Activated CD4-positive, alpha-beta T cell treated with anti-CD3 and anti-CD28 coated beads for 1 hour (primary cell): ENCODE measurements around the gene PPP3CB.

Experiments
- DNase-seq: peaks from one replicate; pipeline ENCODE4 v3.0.0-alpha.2; 2020

The PPP3CB gene

GRCh38 chr10:73478636-73479035, 17.2 kb downstream of the PPP3CB start:
- DNase-seq = no peak

DNA sequence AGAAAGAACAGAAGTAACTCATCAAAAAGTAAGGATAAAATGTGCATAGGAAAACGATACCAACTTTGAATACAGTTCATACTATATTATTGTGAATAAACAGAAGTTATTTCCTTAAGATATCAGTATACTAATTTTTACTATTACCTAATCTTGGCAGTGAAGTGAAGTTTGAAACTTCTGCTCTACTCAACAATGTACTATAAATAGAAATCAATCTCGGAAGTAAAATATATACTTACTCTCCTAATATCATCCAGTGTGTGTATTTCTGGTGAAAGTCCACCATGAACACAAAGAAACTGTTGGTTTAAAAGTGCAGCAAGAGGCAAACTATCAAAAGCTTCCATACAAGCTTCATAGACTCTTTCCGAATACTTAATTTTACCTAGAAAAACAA, 24.6 kb downstream of the PPP3CB start:
- DNase-seq = no peak

GRCh38 chr10:73469579-73469978, 26.2 kb downstream of the PPP3CB start:
- DNase-seq = no peak

DNA sequence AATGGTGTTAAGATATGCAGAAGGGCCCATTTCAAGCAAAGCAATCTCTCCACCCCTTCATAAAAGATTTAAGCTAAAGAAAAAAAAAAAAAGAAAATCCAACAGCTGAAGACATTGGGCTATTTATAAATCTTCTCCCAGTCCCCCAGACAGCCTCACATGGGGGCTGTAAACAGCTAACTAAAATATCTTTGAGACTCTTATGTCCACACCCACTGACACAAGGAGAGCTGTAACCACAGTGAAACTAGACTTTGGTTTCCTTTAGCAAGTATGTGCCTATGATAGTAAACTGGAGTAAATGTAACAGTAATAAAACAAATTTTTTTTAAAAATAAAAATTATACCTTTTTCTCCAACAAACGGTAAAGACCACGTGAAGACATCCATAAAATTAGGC, 28.6 kb downstream of the PPP3CB start:
- no peak for DNase-seq

DNA sequence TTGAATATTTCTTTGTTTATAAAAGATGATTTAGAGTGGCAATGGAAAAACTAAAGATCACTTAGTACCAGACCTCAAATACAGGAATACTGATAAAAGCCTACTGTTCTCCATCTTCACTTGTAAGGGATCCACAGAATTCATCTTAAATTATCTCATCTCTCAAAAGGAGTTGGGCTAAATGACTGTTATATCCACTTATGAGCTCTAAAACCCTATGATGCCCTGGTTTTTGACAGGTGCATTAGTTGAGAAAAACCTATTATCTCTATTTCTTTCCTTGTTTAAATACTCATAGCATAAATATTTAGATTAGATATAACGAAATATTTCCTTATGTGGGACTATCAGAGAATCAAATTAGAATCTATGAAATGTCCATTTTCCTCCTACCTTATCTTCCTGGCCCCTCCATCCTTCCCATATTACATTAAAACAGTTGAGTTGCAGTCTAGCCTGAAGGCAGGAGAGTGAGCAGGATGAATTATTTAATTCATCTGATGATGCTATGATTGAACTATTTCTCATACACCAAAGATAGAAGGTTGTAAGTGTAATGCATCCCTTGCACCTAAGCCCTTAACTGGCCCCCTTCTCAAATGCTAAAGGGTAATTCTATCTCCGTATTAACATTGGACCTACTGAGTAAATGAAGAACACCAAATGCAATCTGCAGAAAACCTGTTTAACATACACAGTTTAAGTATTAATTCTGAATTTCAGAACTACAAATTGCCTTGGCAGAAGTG, 29.7 kb downstream of the PPP3CB start:
- no peak for DNase-seq

DNA sequence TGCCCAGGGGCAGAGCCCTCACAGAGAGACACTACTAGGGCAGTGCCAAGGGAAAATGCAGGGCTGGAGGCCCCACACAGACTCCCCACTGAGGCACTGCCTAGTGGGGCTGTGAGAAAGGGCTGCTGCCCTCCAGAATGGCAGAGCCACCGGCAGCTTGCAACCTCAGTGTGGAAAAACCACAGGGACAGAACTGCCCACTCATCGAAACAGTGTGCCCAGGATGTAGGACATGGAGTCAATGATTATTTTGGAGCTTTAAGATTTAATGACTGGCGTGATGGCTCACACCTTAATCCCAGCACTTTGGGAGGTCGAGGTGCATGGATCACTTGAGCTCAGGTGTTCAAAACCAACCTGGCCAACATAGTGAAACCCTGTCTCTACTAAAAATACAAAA, 34.9 kb downstream of the PPP3CB start:
- DNase-seq = no peak

GRCh38 chr10:73459683-73460314, 36.0 kb downstream of the PPP3CB start:
- no peak for DNase-seq

GRCh38 chr10:73456187-73456890, 39.5 kb downstream of the PPP3CB start:
- DNase-seq = no peak

- DNase-seq = no peak
Measured at GRCh38 chr10:73449113-73449512, 46.7 kb downstream of the PPP3CB start.

- DNase-seq = no peak
Measured at GRCh38 chr10:73448384-73448783, 47.4 kb downstream of the PPP3CB start.

DNA sequence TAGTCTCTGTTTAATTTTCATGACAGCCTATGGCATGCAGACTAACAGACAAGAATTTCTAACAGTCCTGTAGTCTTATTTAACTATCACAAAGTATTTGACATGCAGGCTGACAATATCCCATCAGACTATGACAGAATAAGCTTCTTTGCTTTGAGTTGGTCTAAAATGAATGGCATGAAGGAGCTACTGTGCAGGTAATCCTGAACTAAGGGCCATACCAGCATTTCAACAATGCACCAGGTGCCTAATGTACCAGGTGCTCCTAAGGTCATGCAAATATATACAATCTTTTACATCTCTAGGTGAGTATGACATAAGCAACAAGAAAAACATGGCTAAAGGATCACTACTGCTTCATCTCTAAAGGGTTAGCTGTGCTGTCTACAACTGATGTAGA, 48.9 kb downstream of the PPP3CB start:
- no peak for DNase-seq

DNA sequence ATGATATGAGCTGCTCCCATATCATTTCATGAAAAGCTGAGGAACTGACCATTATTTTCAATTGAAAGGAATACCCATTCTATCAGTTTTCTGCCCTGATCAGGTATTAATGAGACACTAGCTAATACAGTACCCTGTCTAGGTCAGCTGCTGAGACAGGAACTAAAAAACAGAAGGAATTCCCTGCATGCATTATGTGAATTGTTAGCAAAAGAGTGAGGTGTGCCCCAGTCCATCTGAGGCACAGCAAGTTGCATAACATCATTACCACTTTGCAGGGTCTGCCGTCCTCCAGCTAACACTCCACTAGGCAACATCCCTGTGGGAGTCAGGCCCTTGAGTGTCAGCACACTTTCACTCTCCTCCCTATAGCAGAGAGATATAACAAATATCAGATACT, 51.4 kb downstream of the PPP3CB start:
- DNase-seq = no peak

GRCh38 chr10:73439605-73440312, 56.1 kb downstream of the PPP3CB start:
- DNase-seq = no peak

- DNase-seq = no peak
Measured at GRCh38 chr10:73439055-73439454, 56.8 kb downstream of the PPP3CB start.

DNA sequence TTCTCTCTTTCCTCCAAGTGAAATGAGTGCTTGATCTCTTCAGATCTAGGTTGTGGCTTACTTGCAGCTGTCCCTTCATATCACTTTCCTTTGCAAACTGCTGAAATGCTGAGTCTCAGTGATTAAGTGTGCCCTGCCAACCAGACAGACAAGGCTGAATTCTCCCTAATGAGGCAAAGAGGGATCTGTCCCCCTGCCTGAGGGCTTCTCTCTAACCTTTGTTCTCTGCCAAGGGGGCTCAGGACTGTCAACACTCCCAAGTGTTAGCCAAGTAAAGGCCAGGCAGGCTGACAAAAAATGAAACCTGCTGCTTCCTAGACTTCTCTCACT, 62.3 kb downstream of the PPP3CB start, which contains the start of gene MSS51:
Gene MSS51 (minus strand): TSS at position 24 of the 330 bp plus-strand sequence. CDS start 5,277 bp downstream, outside the sequence.
- no peak for DNase-seq

DNA sequence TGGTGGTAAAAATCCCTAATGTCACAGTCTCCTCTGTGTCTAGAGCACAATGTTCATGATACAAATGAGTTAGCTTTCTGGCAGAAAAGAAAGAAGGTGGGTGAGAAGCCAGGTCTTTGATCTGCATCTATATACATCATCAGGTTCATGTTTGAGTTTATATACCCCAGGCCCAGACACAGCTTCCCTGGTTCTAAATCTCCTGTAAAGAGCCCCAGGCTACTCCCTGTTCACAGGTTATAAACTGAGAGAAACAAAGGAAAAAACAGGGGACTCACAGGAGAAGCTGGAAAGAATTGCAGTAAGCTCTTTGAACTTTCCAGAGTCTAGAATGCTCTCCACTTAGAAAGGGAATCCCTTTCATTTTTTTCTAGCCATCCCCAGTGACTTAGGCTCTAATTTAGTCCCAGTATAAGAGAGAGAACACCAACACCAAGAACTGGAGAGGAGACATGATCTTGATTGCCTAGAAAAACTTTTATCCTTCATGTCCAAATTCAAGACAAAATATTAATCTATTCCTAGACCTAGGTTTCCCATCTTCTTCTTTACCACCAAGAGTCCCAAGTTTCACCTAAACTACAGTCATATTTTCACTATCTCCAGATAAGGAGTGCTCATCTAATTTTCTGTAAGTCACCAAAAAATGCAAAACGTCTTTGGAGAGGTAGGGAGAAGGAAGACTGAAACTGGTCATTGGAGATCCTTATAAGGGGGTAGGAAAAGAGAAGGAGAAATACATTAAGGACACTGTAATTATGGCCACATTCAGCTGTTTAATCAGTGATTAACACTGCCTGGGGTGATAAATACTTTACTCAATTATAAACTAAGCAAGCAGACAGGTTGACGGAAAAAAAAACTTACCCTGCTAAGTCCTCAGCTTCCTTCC, 62.9 kb downstream of the PPP3CB start:
- no peak for DNase-seq

DNA sequence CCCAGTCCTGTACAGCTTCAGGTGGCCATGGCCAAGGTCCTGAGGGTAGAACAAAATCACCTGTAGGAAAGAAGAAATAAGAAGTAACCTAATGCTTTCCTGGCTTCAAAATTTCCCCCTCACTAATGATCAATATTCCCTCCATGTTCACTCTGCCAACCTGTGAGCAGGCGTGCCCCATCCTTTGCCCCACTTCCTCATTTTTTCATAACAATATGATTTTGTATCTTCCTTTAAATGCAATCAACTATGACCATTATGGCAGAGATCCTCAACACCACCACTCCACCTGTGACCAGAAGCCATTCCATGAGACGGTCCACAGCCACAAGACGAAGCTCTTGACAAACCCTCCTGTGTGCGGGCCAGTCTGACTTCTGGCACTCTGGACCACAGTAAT, 69.5 kb downstream of the PPP3CB start:
- DNase-seq = no peak

GRCh38 chr10:73424478-73424877, 71.3 kb downstream of the PPP3CB start:
- no peak for DNase-seq

DNA sequence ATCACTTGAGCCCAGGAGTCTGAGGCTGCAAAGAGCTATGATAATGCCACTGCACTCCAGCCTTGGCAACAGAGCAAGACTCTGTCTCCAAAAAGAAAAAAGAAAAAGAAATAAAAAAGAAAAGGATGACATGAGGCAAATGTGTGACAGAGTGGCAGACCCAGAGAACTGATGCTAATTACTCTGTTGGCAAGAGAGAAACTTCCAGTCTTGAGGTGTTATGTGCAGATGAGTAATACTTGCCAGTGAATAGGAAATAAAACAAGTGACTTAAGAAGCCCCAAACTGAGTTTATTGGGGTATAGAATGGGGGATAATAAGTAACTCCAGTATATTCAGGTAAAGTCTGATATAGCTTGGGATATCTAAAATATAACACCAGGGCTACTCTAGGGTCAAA, 72.5 kb downstream of the PPP3CB start:
- DNase-seq = no peak

GRCh38 chr10:73416571-73416970, 79.3 kb downstream of the PPP3CB start:
- DNase-seq = no peak

DNA sequence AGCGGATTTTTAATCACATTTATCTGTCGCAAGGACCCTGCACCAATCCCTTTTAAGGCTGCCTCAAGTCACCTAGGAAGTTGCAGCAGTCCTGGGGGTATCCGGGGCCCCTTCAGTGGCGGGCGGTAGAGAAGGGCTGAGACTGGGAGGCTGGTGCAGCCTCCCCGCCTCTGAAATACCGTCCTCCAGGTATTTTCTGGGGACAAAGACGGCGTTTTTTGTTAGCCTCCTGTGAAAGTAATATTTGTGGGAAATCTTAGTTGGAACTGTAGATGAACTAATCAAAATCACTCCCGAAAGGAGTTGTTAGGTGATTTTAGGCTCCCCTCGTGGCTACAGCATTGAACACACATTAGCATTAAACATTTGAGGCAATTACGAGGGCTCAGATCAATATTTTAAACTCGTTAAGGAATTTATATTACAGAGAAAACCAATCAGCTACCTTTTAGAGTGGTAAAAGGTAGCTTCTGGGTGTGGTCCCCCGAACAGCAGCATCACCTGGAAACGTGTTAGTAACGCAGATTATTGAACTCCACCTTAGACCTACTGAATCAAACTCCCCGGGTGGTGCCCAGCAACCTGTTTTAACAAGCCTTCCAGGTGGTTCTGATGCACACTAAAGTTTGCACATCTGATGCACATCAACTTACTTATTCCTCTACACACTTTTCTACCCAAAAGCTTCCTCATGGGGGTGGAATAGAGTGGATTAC, 81.4 kb downstream of the PPP3CB start:
- DNase-seq = no peak
